GM21825 (cell line): Measurements from ENCODE around the gene COX4I1.

Source experiments
- ATAC-seq: cut with Tn5 transposase; IDR thresholded peaks from one replicate; pipeline ENCODE4 v1.9.1; 2021; ENCODE audit warnings: mild to moderate bottlenecking, moderate library complexity; ENCODE audit not compliant: unreplicated experiment

The COX4I1 gene

GRCh38 chr16:85854935-85855334, 55.4 kb downstream of the COX4I1 start:
- no peak for ATAC-seq

DNA sequence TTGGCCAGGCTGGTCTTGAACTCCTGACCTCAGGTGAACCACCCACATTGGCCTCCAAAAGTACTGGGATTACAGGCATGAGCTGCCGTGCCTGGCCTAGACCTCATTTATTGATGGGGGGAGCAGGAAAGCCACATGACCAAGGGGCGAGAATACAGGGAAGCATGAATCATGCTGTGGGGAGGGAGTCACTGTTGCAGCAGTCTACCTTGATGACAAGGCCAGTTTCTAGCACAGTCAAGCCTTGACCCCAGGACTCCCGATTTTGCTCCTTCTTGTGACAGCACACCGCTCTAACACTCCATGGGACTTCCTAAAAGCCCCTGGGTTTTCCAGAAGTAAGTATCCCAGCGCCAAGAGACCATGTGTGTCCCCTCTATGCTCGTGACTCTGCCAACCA, 56.6 kb downstream of the COX4I1 start:
- no peak for ATAC-seq

DNA sequence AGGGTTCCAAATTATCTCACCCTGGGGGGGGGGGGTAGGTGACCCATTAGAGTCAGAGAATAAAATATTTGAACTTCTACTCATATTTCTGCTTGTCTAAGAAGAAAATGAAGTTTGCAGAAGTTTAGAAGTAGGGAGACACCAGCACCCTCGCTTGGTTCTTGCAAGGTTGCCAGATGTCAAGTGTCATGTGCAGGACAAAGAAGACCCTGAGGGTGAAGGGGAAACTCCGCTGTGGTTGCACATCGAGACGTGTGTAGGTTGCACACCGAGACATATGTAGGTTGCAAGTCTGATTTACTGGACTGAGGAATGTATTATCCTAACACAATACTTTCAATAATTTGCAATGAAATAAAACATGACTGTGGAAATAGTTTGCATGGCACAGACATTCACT, 57.1 kb downstream of the COX4I1 start:
- no peak for ATAC-seq
